HG03432 (cell line): Measurements from ENCODE around the gene PXMP2.

Experiments used
- ATAC-seq: cut with Tn5 transposase; IDR thresholded peaks from one replicate; pipeline ENCODE4 v1.9.1; 2021; ENCODE audit warnings: mild to moderate bottlenecking, moderate library complexity; ENCODE audit not compliant: unreplicated experiment

Gene PXMP2

GRCh38 chr12:132720606-132721345 lies 33.4 kb downstream of the PXMP2 start:
- no peak for ATAC-seq

DNA sequence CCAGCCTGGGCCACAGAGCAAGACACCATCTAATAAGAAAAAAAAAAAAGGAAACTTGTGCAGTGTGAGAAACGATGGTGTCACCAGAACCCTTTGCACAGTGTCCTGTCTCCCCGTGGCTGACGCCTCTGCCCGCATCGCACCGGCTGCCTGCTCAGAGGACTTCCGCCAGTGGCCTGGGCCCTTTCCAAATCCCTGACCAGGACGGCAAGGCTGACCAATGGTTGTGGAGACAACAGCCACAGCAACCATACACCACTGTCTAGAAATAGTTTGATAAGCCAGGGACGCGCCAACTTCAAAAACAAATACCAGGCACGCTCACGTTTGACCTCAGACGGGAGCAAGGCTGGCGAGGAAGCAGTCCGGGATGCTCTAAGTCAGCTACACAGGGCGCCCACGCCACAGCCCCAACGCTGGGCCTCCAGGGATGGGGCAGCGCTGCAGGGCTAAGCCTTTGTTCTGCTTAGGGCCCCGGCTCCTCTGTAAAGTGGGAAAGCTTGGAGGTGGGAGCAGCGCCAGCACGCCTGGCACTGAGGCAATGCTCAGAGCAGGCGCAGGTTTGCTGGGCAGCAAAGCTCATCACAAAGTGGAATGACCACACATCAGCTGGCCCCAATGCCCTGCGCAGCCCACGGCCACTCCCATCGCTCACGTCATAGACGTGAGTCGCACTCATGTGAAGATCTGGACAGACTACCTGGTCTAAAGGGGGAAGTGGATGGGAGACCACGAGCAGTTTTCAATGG lies 35.8 kb downstream of the PXMP2 start:
- no peak for ATAC-seq

- no peak for ATAC-seq
Observed at GRCh38 chr12:132723764-132724140, 36.4 kb downstream of the PXMP2 start.

- ATAC-seq, result no peak
Observed at GRCh38 chr12:132724506-132725241, 37.3 kb downstream of the PXMP2 start.

DNA sequence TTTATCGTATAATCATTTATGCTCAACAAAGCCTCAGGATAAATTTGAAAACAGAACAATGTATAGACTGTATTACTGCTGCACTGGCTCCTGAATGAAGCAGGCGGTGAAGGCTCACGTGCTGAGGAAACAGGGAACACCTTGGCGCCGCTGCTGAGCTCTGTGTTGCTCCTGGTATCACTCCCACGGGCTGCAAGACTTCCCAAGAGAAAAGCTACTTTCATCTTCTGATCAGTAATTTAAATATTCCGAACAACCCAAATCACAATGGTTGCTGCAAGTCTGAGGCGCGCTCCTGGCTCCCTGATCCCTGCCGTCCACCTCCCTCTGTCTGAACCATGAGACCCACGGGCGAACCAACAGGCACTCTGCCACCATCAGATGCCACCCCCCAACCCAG lies 39.0 kb downstream of the PXMP2 start:
- ATAC-seq, result no peak

DNA sequence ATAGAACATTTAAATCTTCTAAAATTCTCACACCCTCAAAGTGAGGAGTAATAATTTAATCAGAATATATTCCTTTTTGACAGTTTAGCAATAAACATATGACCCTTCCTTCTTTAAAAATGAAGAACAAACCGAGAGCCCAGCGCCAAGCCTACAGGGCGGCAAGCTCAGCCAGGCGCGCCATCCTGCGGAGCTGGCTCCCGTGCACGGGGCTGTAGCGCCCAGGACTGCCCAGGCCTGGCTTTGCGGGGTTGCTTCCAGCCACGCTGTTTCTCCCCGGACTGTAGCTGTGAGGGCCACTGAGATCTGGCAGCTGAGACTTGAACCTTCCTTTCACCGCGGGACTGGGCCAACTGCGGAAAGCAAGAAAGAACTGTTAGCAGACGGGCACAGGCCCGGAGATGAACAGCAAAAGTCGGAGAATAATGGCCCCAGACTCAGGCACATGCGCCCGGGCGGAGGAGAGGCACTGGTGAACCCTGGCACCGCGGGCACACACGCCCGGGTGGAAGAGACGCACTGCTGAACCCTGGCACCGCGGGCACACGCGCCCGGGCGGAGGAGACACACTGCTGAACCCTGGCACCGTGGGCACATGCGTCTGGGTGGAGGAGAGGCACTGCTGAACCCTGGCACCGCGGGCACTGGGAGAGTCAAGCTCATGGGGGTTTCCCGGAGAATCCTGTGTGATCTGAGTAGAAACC lies 39.9 kb downstream of the PXMP2 start:
- ATAC-seq, result no peak

DNA sequence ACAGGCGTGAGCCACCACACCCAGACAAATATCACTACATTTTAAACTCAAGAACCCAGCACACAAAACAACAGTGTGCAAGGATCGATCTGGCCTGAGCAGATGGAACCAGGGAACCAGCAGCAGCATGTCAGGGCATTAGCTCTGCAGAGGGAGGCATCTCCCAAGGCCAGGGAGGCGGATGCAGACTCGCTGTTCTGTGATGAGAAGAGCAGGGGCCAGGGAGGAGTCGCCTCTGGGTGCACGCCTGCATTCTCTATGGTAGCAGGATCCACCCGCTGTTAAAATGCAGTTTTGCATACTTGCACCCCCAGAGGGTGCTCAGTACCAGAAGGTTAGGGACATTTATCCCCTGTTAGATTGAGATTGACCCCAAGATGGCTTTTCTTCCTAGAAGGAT lies 41.1 kb downstream of the PXMP2 start:
- no peak for ATAC-seq

DNA sequence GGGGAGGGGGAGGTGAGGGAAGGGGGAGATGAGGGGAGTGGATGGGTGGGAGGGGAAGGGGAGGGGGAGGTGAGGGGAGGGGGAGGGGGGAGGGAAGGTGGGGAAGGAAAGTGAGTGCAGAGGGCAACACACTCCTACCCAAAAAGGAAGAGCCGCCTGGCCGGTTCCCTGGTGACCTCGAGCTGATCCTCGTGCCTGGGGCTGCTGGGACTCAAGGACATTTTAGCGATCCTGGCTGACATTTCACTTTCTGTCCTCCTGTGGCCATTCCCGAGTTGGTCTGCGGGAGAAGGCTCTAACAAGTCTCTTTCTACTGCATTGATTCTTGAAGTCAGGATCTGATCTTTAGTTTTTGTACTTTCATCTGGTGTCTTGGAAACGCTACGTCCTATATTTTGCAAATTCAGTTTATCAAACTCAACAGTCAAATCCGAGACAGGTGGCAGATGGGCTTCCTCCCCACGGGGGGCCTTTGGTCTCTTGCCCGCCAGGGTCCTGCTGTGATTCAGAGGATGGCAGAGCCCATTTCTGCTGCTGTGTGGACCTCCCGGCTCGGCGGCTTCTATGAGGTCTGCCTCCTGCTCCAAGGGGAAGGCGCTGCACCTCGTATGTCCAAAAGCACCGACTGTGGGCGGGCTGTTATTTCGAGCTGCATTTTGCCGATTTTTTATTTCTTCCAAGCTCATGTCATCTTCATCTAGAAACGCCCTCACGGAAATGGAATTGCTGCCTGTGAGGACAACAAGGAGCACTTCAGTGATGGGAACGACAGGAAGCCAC lies 42.3 kb downstream of the PXMP2 start:
- no peak for ATAC-seq

- ATAC-seq, result no peak
Observed at GRCh38 chr12:132730353-132730752, 43.0 kb downstream of the PXMP2 start.

DNA sequence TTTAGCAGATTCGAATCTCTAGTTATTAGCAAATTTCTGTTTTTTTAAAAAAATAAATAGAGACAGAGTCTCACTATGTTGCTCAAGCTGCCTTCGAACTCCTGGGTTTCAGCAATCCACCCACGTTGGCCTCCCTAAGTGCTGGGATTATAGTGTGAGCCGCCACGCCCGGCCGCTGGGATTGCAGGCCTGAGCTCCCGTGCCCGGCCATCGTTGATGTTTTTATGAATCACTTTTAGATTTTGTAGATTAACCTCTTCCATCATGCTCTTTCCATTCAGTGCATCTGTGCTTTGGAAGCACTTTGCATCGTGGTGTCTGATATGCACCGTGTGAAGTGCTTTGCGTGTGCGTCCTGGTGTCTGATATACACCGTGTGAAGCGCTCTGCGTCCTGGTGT lies 44.2 kb downstream of the PXMP2 start:
- no peak for ATAC-seq

DNA sequence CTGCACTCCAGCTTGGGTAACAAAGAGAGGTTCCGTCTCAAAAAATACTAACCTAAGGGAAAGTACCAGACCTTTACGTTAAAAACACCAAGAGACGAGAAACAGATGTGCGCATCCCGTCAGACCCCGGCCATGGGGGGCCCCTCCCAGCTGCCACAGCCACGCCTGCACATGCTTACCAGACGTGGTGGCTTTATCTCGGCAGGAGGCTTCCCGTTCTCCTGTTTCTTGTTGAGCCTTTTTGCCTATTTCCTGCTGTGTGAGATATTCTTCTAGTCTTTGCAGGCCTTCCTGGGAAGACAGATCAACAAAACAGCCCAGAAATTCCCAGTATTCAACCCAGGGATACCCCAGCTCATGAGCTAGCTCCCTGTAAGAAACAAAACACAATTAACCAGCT lies 46.8 kb downstream of the PXMP2 start:
- ATAC-seq, result no peak

GRCh38 chr12:132735496-132735895 lies 48.1 kb downstream of the PXMP2 start:
- no peak for ATAC-seq

DNA sequence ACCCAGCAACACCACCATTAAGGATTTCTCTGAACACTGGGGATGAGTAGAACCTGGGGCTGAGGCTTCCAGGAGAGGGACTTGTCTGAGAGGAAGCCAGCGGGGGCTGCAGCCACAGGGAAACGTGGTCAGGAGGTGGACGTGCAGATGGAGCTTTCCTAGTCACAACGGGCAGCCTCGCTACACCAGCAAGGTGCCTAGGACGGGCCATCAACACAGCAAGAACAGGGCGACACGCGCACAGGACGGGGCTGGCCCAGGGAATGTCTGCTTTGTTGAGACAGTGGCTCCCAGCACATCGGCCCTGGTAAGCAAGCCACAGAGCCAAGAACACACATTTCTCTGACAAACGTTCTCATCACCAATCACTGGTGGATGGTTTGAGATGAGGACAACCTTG lies 49.0 kb downstream of the PXMP2 start:
- ATAC-seq, result no peak

- ATAC-seq, result no peak
Observed at GRCh38 chr12:132736913-132737312, 49.5 kb downstream of the PXMP2 start.

GRCh38 chr12:132739600-132740312 lies 52.4 kb downstream of the PXMP2 start:
- ATAC-seq, result no peak

GRCh38 chr12:132740313-132740646 lies 52.9 kb downstream of the PXMP2 start:
- no peak for ATAC-seq

DNA sequence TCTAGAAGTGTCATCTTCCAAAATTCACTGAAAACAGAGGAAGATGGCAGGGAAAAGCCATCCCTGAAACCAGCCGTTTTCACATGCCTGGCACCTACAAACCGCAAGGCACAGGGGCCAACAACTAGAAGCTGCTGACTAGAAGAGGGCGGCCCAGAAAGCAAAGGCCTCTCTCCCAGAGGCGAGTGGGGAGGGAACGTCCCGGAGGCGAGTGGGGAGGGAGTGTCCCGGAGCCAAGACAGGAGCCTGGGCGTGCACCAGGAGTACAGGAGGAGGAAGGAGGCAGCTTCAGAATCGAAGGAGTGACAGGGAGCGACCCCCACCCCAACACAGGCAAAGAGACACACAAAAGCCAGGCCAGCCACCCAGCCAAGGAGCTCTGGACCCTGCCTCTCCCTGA lies 53.3 kb downstream of the PXMP2 start:
- no peak for ATAC-seq

DNA sequence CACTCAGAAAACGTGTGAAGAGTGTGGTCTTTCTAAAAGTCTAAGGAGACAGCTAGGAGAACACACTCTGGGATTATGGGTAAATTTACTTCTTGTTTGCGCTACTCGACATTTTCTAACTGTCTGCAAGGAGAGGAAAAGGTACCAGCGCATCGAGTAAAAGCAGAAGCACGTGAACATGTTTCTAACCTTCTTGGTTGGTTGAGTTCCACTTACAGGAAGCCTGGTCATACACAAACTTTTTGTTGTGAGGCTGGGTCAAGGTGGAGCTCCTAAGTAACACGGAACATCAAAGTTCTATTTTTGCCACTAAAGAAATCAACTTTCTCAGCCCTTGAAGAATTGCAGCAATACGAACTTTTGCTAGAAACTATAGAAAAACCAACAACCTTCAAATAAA lies 54.2 kb downstream of the PXMP2 start:
- no peak for ATAC-seq

GRCh38 chr12:132743831-132744230 lies 56.4 kb downstream of the PXMP2 start:
- no peak for ATAC-seq

DNA sequence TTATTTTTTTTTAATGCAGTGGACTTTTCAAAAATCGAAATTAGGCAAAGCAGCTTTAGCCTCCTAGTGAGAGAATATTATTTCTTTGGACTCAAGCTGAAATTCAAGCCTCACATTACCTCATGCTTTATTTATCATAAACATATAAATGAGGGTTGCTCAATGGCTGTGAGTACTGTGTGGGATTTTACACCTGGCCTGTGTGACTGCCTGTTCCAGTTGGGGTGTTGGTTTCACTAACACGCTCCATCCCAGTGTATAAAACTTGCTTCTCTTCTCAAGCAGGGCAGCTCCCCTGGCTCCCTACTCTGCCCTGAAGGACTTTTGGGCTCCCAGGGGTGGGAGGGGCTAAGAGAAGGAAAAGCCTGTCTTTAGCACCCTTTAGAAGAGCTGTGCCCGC lies 59.2 kb downstream of the PXMP2 start:
- ATAC-seq, result no peak
